NCI-H1694 treated with DMSO at 0.1 percent for 48 hours (cell line): ENCODE results near the gene APC2.

Source experiments
- DNase-seq: peaks from one replicate; lab custom pipeline; 2025; lab: John Stamatoyannopoulos, UW

APC2 gene

GRCh38 chr19:1482361-1483130 is 32.6 kb downstream of the APC2 start:
- no peak for DNase-seq

GRCh38 chr19:1483131-1483978 is 33.4 kb downstream of the APC2 start:
- DNase-seq, result no peak

DNA sequence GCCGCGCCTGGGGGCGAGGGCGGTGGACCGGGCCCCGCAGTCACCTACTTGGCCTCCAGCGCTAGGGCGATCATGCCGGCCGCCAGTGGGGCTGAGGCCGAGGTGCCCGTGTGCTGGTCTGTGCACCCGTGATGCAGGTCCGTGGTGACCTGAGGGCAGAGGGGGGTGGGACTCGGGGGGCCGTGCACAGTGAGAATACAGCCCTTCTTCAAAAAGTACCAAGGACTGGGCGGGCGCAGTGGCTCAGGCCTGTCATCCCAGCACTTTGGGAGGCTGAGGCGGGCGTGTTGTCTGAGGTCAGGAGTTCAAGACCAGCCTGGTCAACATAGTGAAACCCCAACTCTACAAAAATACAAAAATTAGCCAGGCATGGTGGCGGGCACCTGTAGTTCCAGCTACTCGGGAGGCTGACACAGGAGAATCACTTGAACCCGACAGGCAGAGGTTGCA is 34.1 kb downstream of the APC2 start:
- no peak for DNase-seq

DNA sequence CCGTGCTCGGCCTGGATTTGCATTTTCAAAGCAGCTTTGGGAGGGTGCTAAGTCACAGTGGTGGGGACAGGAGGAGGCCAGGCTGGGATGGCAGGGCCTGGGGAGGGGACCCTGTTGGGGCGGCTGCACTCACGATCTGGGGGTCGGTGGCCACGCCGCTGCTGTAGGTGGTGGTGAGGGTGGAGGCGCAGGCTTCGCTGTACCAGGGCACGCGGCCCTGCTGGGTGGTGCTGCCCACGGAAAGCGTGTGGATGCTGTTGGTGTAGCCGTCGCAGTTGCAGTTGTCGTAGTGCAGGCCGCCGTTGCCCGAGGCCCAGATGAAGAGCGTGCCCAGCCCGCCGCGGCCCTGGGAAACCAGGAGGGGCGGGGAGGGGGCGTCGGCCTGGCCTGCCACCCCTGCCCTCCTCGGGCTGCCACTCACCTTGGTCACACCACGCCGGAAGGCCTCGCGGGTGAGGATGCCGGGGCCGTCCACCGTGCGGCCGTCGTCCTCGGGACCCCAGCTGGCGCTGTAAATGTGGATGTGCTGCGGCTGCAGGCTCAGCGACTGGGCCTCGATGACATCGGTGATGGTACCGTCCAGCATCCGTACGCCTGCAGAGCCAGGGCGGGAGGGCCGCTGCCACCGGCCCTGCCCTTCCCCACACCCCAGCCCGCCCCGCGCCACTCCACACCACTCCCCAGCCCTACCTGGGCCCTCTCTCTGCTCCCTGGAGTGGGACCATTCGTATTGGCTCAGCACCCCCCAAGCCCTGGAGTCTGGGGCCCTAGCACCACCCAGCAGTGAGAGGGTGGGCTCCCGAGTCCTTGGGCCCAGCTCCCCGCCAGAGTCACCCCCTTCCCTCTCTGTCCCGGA is 37.0 kb downstream of the APC2 start:
- no peak for DNase-seq

DNA sequence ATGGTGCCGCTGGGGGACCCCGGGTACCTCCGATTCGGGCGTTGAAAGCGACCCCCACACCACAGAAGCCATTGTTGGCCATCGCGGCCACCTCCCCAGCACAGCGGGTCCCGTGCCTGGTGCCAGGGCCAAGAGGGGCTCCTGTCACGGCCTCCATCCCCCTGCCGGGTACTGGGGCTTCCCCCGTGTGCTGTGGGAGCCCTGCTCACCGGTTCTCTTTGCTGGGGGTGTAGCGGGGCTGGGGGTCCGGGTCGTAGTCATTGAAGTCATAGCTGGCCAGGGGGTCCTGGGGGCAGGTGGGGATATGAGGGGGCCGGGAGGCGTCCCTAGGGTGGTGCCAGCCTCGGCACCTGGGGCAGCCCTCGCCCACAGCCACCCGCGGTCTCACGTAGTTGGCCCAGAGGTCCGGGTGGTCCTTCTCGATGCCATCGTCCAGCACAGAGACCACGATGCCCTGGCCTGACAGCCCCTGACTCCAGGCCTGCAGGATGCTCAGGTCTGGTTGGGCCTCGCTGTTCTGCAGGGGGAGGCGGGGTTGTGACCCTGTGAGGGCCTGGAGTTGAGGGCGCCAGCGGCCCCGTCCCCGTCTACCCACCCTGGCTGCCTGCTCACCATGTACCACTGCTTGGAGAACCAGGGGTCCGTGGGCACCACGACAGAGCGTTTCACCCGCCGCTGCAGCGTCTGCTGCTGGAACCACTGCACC is 37.8 kb downstream of the APC2 start:
- no peak for DNase-seq

GRCh38 chr19:1488282-1488601 is 38.3 kb downstream of the APC2 start:
- DNase-seq, result no peak

- DNase-seq, result no peak
Measured at GRCh38 chr19:1489463-1490310, 39.8 kb downstream of the APC2 start.

- peak; percentile 93 for DNase-seq
Measured at GRCh38 chr19:1490311-1491113, 40.6 kb downstream of the APC2 start, which contains the start of gene PCSK4. PCSK4 (minus strand) TSS chr19:1490350; CDS start chr19:1490346, 4 bp downstream.

- no peak for DNase-seq
Measured at GRCh38 chr19:1491114-1491848, 41.4 kb downstream of the APC2 start, which contains the start of gene REEP6. REEP6 (plus strand) TSS chr19:1491181; CDS start chr19:1491270, 89 bp downstream.

DNA sequence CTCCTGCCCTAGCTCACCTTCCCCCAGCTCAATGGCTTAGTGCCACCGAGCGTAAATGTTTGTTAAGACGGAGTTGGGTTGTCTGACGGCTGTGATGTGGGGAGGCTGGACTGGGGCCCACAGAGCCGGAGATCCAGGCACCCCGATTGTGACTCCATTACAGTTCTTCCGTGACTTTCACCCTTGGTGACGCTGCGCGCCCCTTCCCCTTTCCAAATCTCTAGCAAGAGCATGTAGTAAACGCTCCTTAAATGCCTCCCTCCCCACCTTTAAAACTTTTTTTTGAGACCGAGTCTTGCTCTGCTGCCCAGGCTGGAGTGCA is 41.9 kb downstream of the APC2 start:
- no peak for DNase-seq

- DNase-seq, result no peak
Measured at GRCh38 chr19:1492474-1493006, 42.6 kb downstream of the APC2 start.

GRCh38 chr19:1494115-1494815 is 44.3 kb downstream of the APC2 start:
- no peak for DNase-seq

GRCh38 chr19:1495051-1495798 is 45.3 kb downstream of the APC2 start:
- DNase-seq, result no peak

GRCh38 chr19:1495799-1496713 is 46.1 kb downstream of the APC2 start:
- DNase-seq, result no peak

DNA sequence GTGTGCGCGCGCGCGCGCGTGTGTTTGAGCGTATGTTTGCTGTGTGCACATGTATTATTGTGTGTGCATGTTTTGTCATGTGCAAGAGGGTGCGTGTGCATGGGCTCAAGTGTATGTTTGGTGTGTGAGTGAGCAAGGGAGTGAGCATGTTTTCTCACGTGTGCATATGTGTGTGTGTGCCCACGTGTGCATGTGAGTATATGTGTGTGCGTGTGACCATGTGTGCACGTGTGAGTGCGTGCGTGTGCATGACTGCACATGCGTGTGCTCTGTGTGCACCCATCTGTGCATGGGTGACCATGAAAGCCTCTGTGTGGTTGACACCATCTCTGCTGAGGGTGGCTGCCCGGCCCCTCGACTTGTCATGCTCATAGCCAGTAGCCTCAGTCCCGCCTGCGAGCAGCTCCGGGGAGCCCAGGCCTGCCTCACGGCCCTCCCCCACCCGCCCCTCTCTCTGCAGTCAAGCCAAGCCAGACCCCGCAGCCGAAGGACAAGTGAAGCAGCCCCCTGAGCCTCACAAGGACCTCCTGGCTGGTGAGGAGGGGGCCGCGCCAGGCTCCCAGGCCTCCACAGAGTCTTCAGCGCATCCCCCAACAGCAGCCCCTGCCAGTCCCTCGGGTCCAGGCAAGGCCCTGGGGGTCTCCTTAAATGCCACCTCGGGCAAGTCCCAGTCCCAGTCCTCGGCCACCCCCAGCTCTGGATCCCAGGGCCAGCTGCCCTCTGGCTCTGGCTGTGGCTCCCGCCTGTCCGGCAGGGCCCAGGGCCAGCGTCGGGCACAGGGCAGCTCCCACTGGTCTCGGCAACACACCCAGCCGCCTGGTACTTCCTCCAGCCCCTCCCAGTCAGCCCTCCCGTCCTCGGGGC is 47.0 kb downstream of the APC2 start:
- no peak for DNase-seq
